ENCODE results near the gene GLTP.
"Not testable (repeated sequence)": the region's sequence is repeated elsewhere in the genome, so short reads cannot be mapped to it uniquely, and the experiment has no call there.

DNA sequence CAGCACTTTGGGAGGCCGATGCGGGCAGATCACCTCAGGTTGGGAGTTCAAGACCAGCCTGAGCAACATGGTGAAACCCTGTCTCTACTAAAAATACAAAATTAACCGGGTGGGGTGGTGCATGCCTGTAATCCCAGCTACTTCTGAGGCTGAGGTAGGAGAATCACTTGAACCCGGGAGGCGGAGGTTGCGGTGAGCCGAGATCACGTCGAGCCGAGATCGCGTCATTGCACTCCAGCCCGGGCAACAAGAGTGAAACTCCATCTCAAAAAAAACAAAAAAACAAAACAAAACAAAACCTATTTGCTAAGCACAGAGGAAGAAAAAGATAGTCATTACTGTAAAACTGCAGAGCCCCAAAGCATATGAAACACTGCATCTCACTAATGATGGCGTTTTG lies 49.0 kb upstream of the GLTP start:
- TF ChIP-seq EZH2phosphoT487 (IDR thresholded peaks at IDR 0.05; ENCODE audit: insufficient read depth, low read depth); EZH2 (IDR thresholded peaks at IDR 0.05; ENCODE audit: insufficient read depth, poor library complexity, severe bottlenecking): not testable (repeated sequence)
